NCI-H345 treated with DMSO at 0.1 percent for 48 hours (cell line): Measurements from ENCODE around the gene GCG.
A peak's percentile ranks its signal among the peaks of the same experiment; 100 is the strongest.

Source experiments
- DNase-seq: peaks from one replicate; lab custom pipeline; 2025; ENCODE audit not compliant: unreplicated experiment; lab: John Stamatoyannopoulos, UW

The GCG gene

GRCh38 chr2:162103443-162104009 is 48.5 kb downstream of the GCG start:
- peak; percentile 81 for DNase-seq

- no peak for DNase-seq
These were observed 51.5 kb downstream of the GCG start for GRCh38 chr2:162100579-162100978.

- DNase-seq, result no peak
These were observed 52.2 kb downstream of the GCG start for GRCh38 chr2:162099836-162100235.
